Neural cell (in vitro differentiated cells): ENCODE data around the gene DUSP18. TPM values are rescaled to one million over a fixed set of nuclear protein-coding genes. Genes with fewer than 3 reads are reported as not detected.

ENCODE experiments used
- H2AFZ ChIP-seq: fragments of 200-600, 300-800 bp; sonication (generic), shearing (Covaris generic); 2 replicates; pipeline ENCODE4 v1.6.0; 2014; ENCODE audit warnings: low read depth, mild to moderate bottlenecking, antibody characterized with exemption, low read length, moderate library complexity
- H3F3A ChIP-seq: fragments of 200-600 bp; shearing (Covaris generic); 2 replicates; pipeline ENCODE4 v1.6.1; 2016; ENCODE audit warnings: mild to moderate bottlenecking, moderate library complexity, mixed read lengths, antibody characterized with exemption, low read length; ENCODE audit not compliant: insufficient read depth, poor library complexity, severe bottlenecking
- H3K27ac ChIP-seq: fragments of 200-600, 300-800 bp; sonication (generic), shearing (Covaris generic); 2 replicates; pipeline ENCODE4 v1.5.1; 2014; ENCODE audit warnings: mild to moderate bottlenecking, low read length, moderate library complexity
- H3K27me3 ChIP-seq: fragments of 300-800, 200-600 bp; sonication (generic), shearing (Covaris generic); 2 replicates; pipeline ENCODE4 v1.6.0; 2014; ENCODE audit warnings: mild to moderate bottlenecking, low read depth, low read length, moderate library complexity; ENCODE audit not compliant: insufficient read depth
- H3K36me3 ChIP-seq: fragments of 300-800, 200-600 bp; sonication (generic), shearing (Covaris generic); 2 replicates; pipeline ENCODE4 v1.5.1; 2014; ENCODE audit warnings: mild to moderate bottlenecking, antibody characterized with exemption, low read length, moderate library complexity; ENCODE audit not compliant: insufficient read depth
- H3K4me2 ChIP-seq: fragments of 300-800, 200-600 bp; sonication (generic), shearing (Covaris generic); 2 replicates; pipeline ENCODE4 v1.6.0; 2014; ENCODE audit warnings: mild to moderate bottlenecking, low read length
- H3K4me3 ChIP-seq: fragments of 300-800, 200-600 bp; sonication (generic), shearing (Covaris generic); 2 replicates; pipeline ENCODE4 v1.5.1; 2014; ENCODE audit warnings: mild to moderate bottlenecking, low read length, moderate library complexity
- H3K79me2 ChIP-seq: fragments of 200-600 bp; shearing (Covaris generic); replicated peaks from 2 replicates; pipeline ENCODE4 v1.6.0; 2014; ENCODE audit warnings: mild to moderate bottlenecking, low read length, moderate library complexity; ENCODE audit not compliant: insufficient read depth
- H3K9ac ChIP-seq: fragments of 300-800, 200-600 bp; sonication (generic), shearing (Covaris generic); 2 replicates; pipeline ENCODE4 v1.6.1; 2016; ENCODE audit warnings: mild to moderate bottlenecking, low read length, mixed read lengths
- H3K9me2 ChIP-seq: fragments of 200-600 bp; shearing (Covaris generic); 2 replicates; pipeline ENCODE4 v1.6.1; 2016; ENCODE audit warnings: mild to moderate bottlenecking, low read length, mixed read lengths; ENCODE audit not compliant: insufficient read depth
- H3K9me3 ChIP-seq: fragments of 200-600, 300-800 bp; sonication (generic), shearing (Covaris generic); 2 replicates; pipeline ENCODE4 v1.6.1; 2016; ENCODE audit warnings: mild to moderate bottlenecking, mixed run types, low read length, moderate library complexity, mixed read lengths
- H4K20me1 ChIP-seq: fragments of 200-600 bp; shearing (Covaris generic); 2 replicates; pipeline ENCODE4 v1.6.1; 2016; ENCODE audit warnings: mild to moderate bottlenecking, mixed run types; ENCODE audit not compliant: insufficient read depth
- EP300 ChIP-seq: fragments of 450-650 bp; conservative IDR thresholded peaks from 2 replicates; pipeline ENCODE4 v1.6.1; 2014; ENCODE audit warnings: antibody characterized with exemption, mild to moderate bottlenecking, moderate library complexity; ENCODE audit not compliant: poor library complexity, severe bottlenecking
- EZH2 ChIP-seq: fragments of 200-600, 300-800 bp; shearing (Covaris generic), sonication (generic); IDR thresholded peaks from 2 replicates; pipeline ENCODE4 v1.6.1; 2014; ENCODE audit warnings: antibody characterized with exemption, low read length, borderline replicate concordance, mild to moderate bottlenecking; ENCODE audit not compliant: insufficient read depth, poor library complexity, severe bottlenecking
- MXI1 ChIP-seq: fragments of 450-650 bp; conservative IDR thresholded peaks from 2 replicates; pipeline ENCODE4 v1.6.1; 2014; ENCODE audit warnings: antibody characterized with exemption, mild to moderate bottlenecking; ENCODE audit not compliant: poor library complexity, severe bottlenecking
- POLR2AphosphoS5 ChIP-seq: IDR thresholded peaks from 2 replicates; pipeline ENCODE4 v1.6.1; 2012
- RAD21 ChIP-seq: fragments of 450-650 bp; conservative IDR thresholded peaks from 2 replicates; pipeline ENCODE4 v1.6.1; 2014; ENCODE audit warnings: antibody characterized with exemption, mild to moderate bottlenecking, moderate library complexity
- REST ChIP-seq: IDR thresholded peaks from 2 replicates; pipeline ENCODE4 v1.6.1; 2012; ENCODE audit warnings: borderline replicate concordance
- SMC3 ChIP-seq: fragments of 450-650 bp; conservative IDR thresholded peaks from 2 replicates; pipeline ENCODE4 v1.6.1; 2014; ENCODE audit warnings: antibody characterized with exemption, mild to moderate bottlenecking, moderate library complexity; ENCODE audit not compliant: poor library complexity
- TAF1 ChIP-seq: IDR thresholded peaks from 2 replicates; pipeline ENCODE4 v1.6.1; 2012; ENCODE audit warnings: low read depth
- polyA plus RNA-seq: library from polyadenylated mRNA; depleted of rRNA; stranded (reverse); fragments of >200 nt; gene quantifications from 2 replicates; pipeline ENCODE4 v1.2.3, GENCODE V29; 2014
- TF ChIP-seq, protein P1 (sequence below): fragments of 450-650 bp; IDR thresholded peaks from 2 replicates; pipeline ENCODE4 v1.5.1; 2014; ENCODE audit warnings: antibody characterized with exemption, mild to moderate bottlenecking, moderate library complexity; ENCODE audit not compliant: poor library complexity, severe bottlenecking

DUSP18 gene
- polyA plus RNA-seq, 1 donor from 2014 or later, result 18.6 TPM

DNA sequence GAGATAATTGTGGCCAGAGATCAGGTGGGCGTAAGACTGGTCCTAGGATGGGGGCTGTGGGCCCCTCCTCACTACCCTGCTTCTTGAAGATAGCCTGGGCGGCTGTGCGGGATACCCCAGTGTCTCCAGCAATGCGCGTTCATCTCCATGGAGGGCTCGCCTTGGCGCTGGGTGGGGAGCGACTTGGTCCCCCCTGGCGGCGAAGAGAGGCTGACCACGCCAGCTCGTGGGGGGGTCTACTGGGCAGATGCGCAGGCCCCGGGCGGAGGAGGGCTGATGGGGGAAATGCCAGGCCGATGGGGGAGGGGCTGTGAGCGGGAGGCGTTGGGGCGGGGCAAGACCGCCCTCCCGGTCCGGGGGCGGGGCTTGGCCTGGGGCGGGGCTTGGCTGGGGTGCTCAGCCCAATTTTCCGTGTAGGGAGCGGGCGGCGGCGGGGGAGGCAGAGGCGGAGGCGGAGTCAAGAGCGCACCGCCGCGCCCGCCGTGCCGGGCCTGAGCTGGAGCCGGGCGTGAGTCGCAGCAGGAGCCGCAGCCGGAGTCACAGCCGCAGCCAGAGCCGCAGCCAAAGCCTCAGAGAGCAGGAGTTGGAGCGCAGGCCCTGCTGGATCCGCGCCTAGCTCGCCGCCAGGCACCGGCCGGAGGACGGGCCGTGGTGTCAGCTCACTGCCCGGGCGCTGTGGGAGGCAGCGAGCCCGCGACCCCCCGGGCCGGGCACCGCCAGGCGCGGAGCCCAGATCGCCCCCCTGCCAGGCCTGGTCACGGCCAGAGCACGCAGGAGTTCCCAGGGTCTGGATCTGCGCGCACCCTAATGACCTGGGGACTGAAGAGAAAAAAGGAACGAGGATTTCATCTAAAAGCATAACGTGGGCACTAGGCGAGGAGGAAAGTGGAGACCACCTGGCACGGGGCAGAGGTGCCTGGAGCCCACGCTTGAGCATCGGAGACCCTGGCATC is 32.1 kb downstream of the DUSP18 start, which contains the start of gene SLC35E4:
Gene SLC35E4 (plus strand): TSS at position 509 of the 953 bp plus-strand sequence. CDS start 670 bp downstream, outside the sequence.
- Histone ChIP-seq H3K27me3 (no peaks in the 10 kb centered on the region), H3K36me3 (no peaks in the 10 kb centered on the region), H3K9ac (peak within 1 kb of the TSS; percentile 63), H3F3A (no peaks in the 10 kb centered on the region), H3K9me3 (no peaks in the 10 kb centered on the region), H3K27ac (no peak within 1 kb of the TSS), H2AFZ (no peak within 1 kb of the TSS), H3K79me2 (no peaks in the 10 kb centered on the region), H3K9me2 (no peaks in the 10 kb centered on the region), H4K20me1 (no peaks in the 10 kb centered on the region), H3K4me2 (peak within 1 kb of the TSS; percentile 11), H3K4me3 (peak within 1 kb of the TSS; percentile 73)
- TF ChIP-seq EZH2 (no peak), TAF1 (no peak), SMC3 (no peak), EP300 (no peak), REST (peak; percentile 31), MXI1 (peak; percentile 30), RAD21 (no peak), POLR2AphosphoS5 (peak; percentile 25)
- TF ChIP-seq, protein P1, sequence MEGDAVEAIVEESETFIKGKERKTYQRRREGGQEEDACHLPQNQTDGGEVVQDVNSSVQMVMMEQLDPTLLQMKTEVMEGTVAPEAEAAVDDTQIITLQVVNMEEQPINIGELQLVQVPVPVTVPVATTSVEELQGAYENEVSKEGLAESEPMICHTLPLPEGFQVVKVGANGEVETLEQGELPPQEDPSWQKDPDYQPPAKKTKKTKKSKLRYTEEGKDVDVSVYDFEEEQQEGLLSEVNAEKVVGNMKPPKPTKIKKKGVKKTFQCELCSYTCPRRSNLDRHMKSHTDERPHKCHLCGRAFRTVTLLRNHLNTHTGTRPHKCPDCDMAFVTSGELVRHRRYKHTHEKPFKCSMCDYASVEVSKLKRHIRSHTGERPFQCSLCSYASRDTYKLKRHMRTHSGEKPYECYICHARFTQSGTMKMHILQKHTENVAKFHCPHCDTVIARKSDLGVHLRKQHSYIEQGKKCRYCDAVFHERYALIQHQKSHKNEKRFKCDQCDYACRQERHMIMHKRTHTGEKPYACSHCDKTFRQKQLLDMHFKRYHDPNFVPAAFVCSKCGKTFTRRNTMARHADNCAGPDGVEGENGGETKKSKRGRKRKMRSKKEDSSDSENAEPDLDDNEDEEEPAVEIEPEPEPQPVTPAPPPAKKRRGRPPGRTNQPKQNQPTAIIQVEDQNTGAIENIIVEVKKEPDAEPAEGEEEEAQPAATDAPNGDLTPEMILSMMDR, result peak; percentile 16

DNA sequence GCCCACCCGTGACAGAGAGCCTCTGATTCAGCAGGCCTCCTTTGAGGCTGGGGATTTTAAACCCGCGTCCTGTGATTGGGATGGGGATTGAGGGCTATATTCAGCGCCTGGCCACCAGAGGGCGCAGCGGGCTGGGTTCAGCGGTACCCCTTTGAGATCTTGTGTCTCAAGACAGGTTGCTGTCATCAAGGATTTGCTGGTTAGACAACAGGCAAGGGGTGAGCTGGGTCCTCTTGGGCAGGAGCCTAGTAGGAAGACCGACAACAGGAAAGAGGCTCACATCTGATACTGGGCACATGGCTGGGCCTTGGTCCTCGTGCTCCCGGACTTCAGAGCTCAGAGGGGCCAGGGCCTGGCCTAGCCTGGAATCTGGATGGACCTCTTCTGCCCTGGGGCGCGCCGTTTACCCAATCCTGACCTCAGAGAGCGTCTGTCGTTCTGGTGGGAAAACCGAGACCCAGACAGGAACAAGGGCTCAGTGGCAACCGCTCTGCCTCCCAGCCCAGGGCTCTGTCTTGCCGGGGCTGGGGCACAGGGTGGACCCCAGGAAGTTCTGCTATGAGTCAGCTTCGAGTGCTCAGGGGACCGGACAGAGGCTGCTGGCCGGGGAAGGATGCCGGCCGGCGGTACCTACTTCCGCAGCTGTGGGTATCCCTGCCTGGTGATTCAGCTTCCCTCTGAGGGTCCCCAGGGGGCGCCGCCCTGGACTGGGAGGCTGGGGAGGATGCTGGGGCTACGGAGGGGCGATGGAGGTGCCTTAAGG is 33.0 kb downstream of the DUSP18 start:
- Histone ChIP-seq H3K27me3 (no peaks in the 10 kb centered on the region), H3K9me3 (no peaks in the 10 kb centered on the region), H3K4me2 (no peak overlapping the region), H2AFZ (no peak overlapping the region), H3K9ac (peak overlapping the region; percentile 63), H3F3A (no peaks in the 10 kb centered on the region), H4K20me1 (no peaks in the 10 kb centered on the region), H3K27ac (no peak overlapping the region), H3K79me2 (no peaks in the 10 kb centered on the region), H3K9me2 (no peaks in the 10 kb centered on the region), H3K36me3 (no peaks in the 10 kb centered on the region), H3K4me3 (peak overlapping the region; percentile 73)
- TF ChIP-seq, protein P1, result peak; percentile 93
- TF ChIP-seq EP300, result no peak
- TF ChIP-seq RAD21, result peak; percentile 89
- no peak for TF ChIP-seq REST
- TF ChIP-seq EZH2, result no peak
- TF ChIP-seq TAF1, result no peak
- TF ChIP-seq MXI1, result peak; percentile 21
- TF ChIP-seq SMC3, result peak; percentile 93
- no peak for TF ChIP-seq POLR2AphosphoS5
